WTC11 (cell line): Measurements from ENCODE around the gene TP53BP1. TPM values are rescaled to one million over a fixed set of nuclear protein-coding genes. Genes with fewer than 3 reads are reported as not detected.

Experiments used
- ATAC-seq: fragments of 200-7000 bp; cut with Tn5 transposase; 2 replicates; pipeline ENCODE4 v1.10.0; 2021; ENCODE audit warnings: mild to moderate bottlenecking, moderate library complexity
- CTCF ChIA-PET: fragments of 300-600 bp; sonication (Branson Sonifier 250); formaldehyde crosslinking; loops from one replicate; lab custom pipeline; 2021; ENCODE audit warnings: antibody characterized with exemption; lab: Charles Lee
- POLR2A ChIA-PET: fragments of 350-600 bp; sonication (Branson Sonifier 250); formaldehyde crosslinking; loops from one replicate; lab custom pipeline; 2021; ENCODE audit warnings: antibody characterized with exemption; lab: Charles Lee
- DNase-seq: peaks from one replicate; pipeline ENCODE4 v3.0.0; 2021; ENCODE audit warnings: low spot score
- H3K27ac Mint-ChIP-seq: 2 replicates; pipeline ENCODE4 v1.8.0; 2021; ENCODE audit warnings: mixed read lengths
- H3K27me3 Mint-ChIP-seq: 2 replicates; pipeline ENCODE4 v1.8.0; 2021; ENCODE audit warnings: low read depth, mild to moderate bottlenecking, moderate library complexity, mixed read lengths
- H3K36me3 Mint-ChIP-seq: 2 replicates; pipeline ENCODE4 v1.8.0; 2021; ENCODE audit warnings: mixed read lengths
- H3K4me1 Mint-ChIP-seq: 2 replicates; pipeline ENCODE4 v1.8.0; 2022; ENCODE audit warnings: mixed read lengths
- H3K4me3 Mint-ChIP-seq: 2 replicates; pipeline ENCODE4 v1.8.0; 2021; ENCODE audit warnings: mild to moderate bottlenecking, moderate library complexity, mixed read lengths
- H3K9me3 Mint-ChIP-seq: 2 replicates; pipeline ENCODE4 v1.8.0; 2021; ENCODE audit warnings: mixed read lengths
- CREM ChIP-seq: sonication (generic); formaldehyde crosslinking; IDR thresholded peaks from 2 replicates; pipeline ENCODE4 v1.8.1; 2022; ENCODE audit warnings: mild to moderate bottlenecking, missing genetic modification reagents, moderate library complexity
- GABPB1 ChIP-seq: sonication (generic); formaldehyde crosslinking; IDR thresholded peaks from 2 replicates; pipeline ENCODE4 v1.8.1; 2023; ENCODE audit warnings: mild to moderate bottlenecking, missing genetic modification reagents
- IRF2 ChIP-seq: sonication (generic); formaldehyde crosslinking; IDR thresholded peaks from 2 replicates; pipeline ENCODE4 v1.8.0; 2022; ENCODE audit warnings: low read depth, missing genetic modification reagents, borderline replicate concordance
- NR2C2 ChIP-seq: sonication (generic); formaldehyde crosslinking; IDR thresholded peaks from 2 replicates; pipeline ENCODE4 v1.8.0; 2022; ENCODE audit warnings: mild to moderate bottlenecking, missing genetic modification reagents
- OVOL2 ChIP-seq: fragments of 250-450 bp; sonication (Bioruptor Pico); IDR thresholded peaks from 2 replicates; pipeline ENCODE4 v1.9.0; 2021; ENCODE audit warnings: mild to moderate bottlenecking, borderline replicate concordance
- RORB ChIP-seq: fragments of 250-450 bp; sonication (Bioruptor Pico); IDR thresholded peaks from 2 replicates; pipeline ENCODE4 v1.9.0; 2021; ENCODE audit warnings: mild to moderate bottlenecking
- SMAD3 ChIP-seq: sonication (generic); formaldehyde crosslinking; IDR thresholded peaks from 2 replicates; pipeline ENCODE4 v1.8.0; 2022; ENCODE audit warnings: missing genetic modification reagents, mild to moderate bottlenecking, borderline replicate concordance
- TCF7 ChIP-seq: sonication (generic); formaldehyde crosslinking; IDR thresholded peaks from 2 replicates; pipeline ENCODE4 v1.8.0; 2022; ENCODE audit warnings: mild to moderate bottlenecking, low read depth, missing genetic modification reagents, moderate library complexity
- ZNF263 ChIP-seq: sonication (generic); formaldehyde crosslinking; IDR thresholded peaks from 2 replicates; pipeline ENCODE4 v1.8.1; 2022; ENCODE audit warnings: low read depth, mild to moderate bottlenecking, moderate library complexity, missing genetic modification reagents
- ZNF396 ChIP-seq: fragments of 250-450 bp; sonication (Bioruptor Pico); IDR thresholded peaks from 2 replicates; pipeline ENCODE4 v1.8.0; 2021; ENCODE audit warnings: mild to moderate bottlenecking, moderate library complexity, borderline replicate concordance
- total RNA-seq: library from RNA; stranded (reverse); gene quantifications from 3 replicates; pipeline ENCODE4 v1.2.3, GENCODE V29; 2021
- TF ChIP-seq, protein P1 (sequence below): sonication (generic); formaldehyde crosslinking; conservative IDR thresholded peaks from 2 replicates; pipeline ENCODE4 v1.8.1; 2023; ENCODE audit warnings: mild to moderate bottlenecking, low read depth, missing genetic modification reagents, moderate library complexity
- TF ChIP-seq, protein P2 (sequence below): sonication (generic); formaldehyde crosslinking; IDR thresholded peaks from 2 replicates; pipeline ENCODE4 v1.8.1; 2023; ENCODE audit warnings: mild to moderate bottlenecking, missing genetic modification reagents, moderate library complexity
- TF ChIP-seq, protein P3 (sequence below): sonication (generic); formaldehyde crosslinking; IDR thresholded peaks from 2 replicates; pipeline ENCODE4 v1.8.1; 2023; ENCODE audit warnings: mild to moderate bottlenecking, missing genetic modification reagents, borderline replicate concordance
- TF ChIP-seq, protein P4 (sequence below): sonication (generic); formaldehyde crosslinking; IDR thresholded peaks from 2 replicates; pipeline ENCODE4 v1.8.0; 2022; ENCODE audit warnings: missing genetic modification reagents
- TF ChIP-seq, protein P5 (sequence below): fragments of 250-450 bp; sonication (Bioruptor Pico); IDR thresholded peaks from 2 replicates; pipeline ENCODE4 v1.8.0; 2021; ENCODE audit warnings: mild to moderate bottlenecking
- TF ChIP-seq, protein P6 (sequence below): sonication (generic); formaldehyde crosslinking; IDR thresholded peaks from 2 replicates; pipeline ENCODE4 v1.8.1; 2022; ENCODE audit warnings: mild to moderate bottlenecking, missing genetic modification reagents, moderate library complexity, borderline replicate concordance
- TF ChIP-seq, protein P7 (sequence below): sonication (generic); formaldehyde crosslinking; IDR thresholded peaks from 2 replicates; pipeline ENCODE4 v1.8.0; 2022; ENCODE audit warnings: mild to moderate bottlenecking, missing genetic modification reagents
- TF ChIP-seq, protein P8 (sequence below): sonication (generic); formaldehyde crosslinking; IDR thresholded peaks from 2 replicates; pipeline ENCODE4 v1.8.0; 2023; ENCODE audit warnings: missing genetic modification reagents, mild to moderate bottlenecking, borderline replicate concordance

The TP53BP1 gene
- total RNA-seq, 1 experiment from 2014 or later, result 67.1 TPM

DNA sequence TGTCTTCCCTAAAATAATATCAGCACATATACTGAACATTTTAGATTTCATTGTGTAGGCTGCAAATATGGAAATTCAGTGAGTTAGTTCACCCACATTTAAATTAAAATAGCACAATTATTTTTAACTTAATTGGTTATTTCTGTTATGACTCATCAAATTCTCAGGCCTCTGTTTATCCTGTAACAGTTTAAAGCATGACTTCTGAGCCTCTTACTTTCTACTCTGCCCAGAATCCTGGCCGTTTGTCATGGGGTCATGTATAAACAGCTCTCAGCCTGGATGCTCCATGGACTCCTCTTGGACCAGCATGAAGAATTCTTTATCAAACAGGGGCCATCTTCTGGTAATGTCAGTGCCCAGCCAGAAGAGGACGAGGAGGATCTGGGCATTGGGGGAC is 109.9 kb downstream of the TP53BP1 start:
- CTCF ChIA-PET, result no interaction called here
- Mint-ChIP-seq H3K4me3 (no peak overlapping the region), H3K36me3 (peaks cover 58% of the 10 kb centered on the region)
- TF ChIP-seq, protein P1, sequence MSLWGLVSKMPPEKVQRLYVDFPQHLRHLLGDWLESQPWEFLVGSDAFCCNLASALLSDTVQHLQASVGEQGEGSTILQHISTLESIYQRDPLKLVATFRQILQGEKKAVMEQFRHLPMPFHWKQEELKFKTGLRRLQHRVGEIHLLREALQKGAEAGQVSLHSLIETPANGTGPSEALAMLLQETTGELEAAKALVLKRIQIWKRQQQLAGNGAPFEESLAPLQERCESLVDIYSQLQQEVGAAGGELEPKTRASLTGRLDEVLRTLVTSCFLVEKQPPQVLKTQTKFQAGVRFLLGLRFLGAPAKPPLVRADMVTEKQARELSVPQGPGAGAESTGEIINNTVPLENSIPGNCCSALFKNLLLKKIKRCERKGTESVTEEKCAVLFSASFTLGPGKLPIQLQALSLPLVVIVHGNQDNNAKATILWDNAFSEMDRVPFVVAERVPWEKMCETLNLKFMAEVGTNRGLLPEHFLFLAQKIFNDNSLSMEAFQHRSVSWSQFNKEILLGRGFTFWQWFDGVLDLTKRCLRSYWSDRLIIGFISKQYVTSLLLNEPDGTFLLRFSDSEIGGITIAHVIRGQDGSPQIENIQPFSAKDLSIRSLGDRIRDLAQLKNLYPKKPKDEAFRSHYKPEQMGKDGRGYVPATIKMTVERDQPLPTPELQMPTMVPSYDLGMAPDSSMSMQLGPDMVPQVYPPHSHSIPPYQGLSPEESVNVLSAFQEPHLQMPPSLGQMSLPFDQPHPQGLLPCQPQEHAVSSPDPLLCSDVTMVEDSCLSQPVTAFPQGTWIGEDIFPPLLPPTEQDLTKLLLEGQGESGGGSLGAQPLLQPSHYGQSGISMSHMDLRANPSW (CRISPR knock-in tag), result no peak
- TF ChIP-seq, protein P2, sequence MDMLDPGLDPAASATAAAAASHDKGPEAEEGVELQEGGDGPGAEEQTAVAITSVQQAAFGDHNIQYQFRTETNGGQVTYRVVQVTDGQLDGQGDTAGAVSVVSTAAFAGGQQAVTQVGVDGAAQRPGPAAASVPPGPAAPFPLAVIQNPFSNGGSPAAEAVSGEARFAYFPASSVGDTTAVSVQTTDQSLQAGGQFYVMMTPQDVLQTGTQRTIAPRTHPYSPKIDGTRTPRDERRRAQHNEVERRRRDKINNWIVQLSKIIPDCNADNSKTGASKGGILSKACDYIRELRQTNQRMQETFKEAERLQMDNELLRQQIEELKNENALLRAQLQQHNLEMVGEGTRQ (CRISPR knock-in tag), result no peak
- no peak for TF ChIP-seq ZNF263 (CRISPR knock-in tag)
- TF ChIP-seq, protein P3, sequence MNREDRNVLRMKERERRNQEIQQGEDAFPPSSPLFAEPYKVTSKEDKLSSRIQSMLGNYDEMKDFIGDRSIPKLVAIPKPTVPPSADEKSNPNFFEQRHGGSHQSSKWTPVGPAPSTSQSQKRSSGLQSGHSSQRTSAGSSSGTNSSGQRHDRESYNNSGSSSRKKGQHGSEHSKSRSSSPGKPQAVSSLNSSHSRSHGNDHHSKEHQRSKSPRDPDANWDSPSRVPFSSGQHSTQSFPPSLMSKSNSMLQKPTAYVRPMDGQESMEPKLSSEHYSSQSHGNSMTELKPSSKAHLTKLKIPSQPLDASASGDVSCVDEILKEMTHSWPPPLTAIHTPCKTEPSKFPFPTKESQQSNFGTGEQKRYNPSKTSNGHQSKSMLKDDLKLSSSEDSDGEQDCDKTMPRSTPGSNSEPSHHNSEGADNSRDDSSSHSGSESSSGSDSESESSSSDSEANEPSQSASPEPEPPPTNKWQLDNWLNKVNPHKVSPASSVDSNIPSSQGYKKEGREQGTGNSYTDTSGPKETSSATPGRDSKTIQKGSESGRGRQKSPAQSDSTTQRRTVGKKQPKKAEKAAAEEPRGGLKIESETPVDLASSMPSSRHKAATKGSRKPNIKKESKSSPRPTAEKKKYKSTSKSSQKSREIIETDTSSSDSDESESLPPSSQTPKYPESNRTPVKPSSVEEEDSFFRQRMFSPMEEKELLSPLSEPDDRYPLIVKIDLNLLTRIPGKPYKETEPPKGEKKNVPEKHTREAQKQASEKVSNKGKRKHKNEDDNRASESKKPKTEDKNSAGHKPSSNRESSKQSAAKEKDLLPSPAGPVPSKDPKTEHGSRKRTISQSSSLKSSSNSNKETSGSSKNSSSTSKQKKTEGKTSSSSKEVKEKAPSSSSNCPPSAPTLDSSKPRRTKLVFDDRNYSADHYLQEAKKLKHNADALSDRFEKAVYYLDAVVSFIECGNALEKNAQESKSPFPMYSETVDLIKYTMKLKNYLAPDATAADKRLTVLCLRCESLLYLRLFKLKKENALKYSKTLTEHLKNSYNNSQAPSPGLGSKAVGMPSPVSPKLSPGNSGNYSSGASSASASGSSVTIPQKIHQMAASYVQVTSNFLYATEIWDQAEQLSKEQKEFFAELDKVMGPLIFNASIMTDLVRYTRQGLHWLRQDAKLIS, result no peak
- TF ChIP-seq CREM (CRISPR knock-in tag), result no peak
- TF ChIP-seq OVOL2, result no peak
- TF ChIP-seq, protein P4, sequence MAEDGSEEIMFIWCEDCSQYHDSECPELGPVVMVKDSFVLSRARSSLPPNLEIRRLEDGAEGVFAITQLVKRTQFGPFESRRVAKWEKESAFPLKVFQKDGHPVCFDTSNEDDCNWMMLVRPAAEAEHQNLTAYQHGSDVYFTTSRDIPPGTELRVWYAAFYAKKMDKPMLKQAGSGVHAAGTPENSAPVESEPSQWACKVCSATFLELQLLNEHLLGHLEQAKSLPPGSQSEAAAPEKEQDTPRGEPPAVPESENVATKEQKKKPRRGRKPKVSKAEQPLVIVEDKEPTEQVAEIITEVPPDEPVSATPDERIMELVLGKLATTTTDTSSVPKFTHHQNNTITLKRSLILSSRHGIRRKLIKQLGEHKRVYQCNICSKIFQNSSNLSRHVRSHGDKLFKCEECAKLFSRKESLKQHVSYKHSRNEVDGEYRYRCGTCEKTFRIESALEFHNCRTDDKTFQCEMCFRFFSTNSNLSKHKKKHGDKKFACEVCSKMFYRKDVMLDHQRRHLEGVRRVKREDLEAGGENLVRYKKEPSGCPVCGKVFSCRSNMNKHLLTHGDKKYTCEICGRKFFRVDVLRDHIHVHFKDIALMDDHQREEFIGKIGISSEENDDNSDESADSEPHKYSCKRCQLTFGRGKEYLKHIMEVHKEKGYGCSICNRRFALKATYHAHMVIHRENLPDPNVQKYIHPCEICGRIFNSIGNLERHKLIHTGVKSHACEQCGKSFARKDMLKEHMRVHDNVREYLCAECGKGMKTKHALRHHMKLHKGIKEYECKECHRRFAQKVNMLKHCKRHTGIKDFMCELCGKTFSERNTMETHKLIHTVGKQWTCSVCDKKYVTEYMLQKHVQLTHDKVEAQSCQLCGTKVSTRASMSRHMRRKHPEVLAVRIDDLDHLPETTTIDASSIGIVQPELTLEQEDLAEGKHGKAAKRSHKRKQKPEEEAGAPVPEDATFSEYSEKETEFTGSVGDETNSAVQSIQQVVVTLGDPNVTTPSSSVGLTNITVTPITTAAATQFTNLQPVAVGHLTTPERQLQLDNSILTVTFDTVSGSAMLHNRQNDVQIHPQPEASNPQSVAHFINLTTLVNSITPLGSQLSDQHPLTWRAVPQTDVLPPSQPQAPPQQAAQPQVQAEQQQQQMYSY (CRISPR knock-in tag), result no peak
- TF ChIP-seq IRF2 (CRISPR knock-in tag), result no peak
- TF ChIP-seq GABPB1 (CRISPR knock-in tag), result no peak
- no peak for TF ChIP-seq TCF7
- TF ChIP-seq, protein P5, sequence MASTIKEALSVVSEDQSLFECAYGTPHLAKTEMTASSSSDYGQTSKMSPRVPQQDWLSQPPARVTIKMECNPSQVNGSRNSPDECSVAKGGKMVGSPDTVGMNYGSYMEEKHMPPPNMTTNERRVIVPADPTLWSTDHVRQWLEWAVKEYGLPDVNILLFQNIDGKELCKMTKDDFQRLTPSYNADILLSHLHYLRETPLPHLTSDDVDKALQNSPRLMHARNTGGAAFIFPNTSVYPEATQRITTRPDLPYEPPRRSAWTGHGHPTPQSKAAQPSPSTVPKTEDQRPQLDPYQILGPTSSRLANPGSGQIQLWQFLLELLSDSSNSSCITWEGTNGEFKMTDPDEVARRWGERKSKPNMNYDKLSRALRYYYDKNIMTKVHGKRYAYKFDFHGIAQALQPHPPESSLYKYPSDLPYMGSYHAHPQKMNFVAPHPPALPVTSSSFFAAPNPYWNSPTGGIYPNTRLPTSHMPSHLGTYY (CRISPR knock-in tag), result no peak
- TF ChIP-seq, protein P6, sequence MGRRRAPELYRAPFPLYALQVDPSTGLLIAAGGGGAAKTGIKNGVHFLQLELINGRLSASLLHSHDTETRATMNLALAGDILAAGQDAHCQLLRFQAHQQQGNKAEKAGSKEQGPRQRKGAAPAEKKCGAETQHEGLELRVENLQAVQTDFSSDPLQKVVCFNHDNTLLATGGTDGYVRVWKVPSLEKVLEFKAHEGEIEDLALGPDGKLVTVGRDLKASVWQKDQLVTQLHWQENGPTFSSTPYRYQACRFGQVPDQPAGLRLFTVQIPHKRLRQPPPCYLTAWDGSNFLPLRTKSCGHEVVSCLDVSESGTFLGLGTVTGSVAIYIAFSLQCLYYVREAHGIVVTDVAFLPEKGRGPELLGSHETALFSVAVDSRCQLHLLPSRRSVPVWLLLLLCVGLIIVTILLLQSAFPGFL (CRISPR knock-in tag), result no peak
- TF ChIP-seq RORB (CRISPR knock-in tag), result no peak
- TF ChIP-seq SMAD3, result no peak
- TF ChIP-seq, protein P7, sequence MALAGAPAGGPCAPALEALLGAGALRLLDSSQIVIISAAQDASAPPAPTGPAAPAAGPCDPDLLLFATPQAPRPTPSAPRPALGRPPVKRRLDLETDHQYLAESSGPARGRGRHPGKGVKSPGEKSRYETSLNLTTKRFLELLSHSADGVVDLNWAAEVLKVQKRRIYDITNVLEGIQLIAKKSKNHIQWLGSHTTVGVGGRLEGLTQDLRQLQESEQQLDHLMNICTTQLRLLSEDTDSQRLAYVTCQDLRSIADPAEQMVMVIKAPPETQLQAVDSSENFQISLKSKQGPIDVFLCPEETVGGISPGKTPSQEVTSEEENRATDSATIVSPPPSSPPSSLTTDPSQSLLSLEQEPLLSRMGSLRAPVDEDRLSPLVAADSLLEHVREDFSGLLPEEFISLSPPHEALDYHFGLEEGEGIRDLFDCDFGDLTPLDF, result no peak
- TF ChIP-seq, protein P8, sequence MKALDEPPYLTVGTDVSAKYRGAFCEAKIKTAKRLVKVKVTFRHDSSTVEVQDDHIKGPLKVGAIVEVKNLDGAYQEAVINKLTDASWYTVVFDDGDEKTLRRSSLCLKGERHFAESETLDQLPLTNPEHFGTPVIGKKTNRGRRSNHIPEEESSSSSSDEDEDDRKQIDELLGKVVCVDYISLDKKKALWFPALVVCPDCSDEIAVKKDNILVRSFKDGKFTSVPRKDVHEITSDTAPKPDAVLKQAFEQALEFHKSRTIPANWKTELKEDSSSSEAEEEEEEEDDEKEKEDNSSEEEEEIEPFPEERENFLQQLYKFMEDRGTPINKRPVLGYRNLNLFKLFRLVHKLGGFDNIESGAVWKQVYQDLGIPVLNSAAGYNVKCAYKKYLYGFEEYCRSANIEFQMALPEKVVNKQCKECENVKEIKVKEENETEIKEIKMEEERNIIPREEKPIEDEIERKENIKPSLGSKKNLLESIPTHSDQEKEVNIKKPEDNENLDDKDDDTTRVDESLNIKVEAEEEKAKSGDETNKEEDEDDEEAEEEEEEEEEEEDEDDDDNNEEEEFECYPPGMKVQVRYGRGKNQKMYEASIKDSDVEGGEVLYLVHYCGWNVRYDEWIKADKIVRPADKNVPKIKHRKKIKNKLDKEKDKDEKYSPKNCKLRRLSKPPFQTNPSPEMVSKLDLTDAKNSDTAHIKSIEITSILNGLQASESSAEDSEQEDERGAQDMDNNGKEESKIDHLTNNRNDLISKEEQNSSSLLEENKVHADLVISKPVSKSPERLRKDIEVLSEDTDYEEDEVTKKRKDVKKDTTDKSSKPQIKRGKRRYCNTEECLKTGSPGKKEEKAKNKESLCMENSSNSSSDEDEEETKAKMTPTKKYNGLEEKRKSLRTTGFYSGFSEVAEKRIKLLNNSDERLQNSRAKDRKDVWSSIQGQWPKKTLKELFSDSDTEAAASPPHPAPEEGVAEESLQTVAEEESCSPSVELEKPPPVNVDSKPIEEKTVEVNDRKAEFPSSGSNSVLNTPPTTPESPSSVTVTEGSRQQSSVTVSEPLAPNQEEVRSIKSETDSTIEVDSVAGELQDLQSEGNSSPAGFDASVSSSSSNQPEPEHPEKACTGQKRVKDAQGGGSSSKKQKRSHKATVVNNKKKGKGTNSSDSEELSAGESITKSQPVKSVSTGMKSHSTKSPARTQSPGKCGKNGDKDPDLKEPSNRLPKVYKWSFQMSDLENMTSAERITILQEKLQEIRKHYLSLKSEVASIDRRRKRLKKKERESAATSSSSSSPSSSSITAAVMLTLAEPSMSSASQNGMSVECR (CRISPR knock-in tag), result no peak
- TF ChIP-seq NR2C2, result no peak
- TF ChIP-seq ZNF396 (CRISPR knock-in tag), result no peak

More for the DNA sequence above, 109.9 kb downstream of the TP53BP1 start:
- Mint-ChIP-seq H3K27ac (no peak overlapping the region), H3K4me1 (no peaks in the 10 kb centered on the region), H3K9me3 (no peaks in the 10 kb centered on the region), H3K27me3 (no peaks in the 10 kb centered on the region)
- ATAC-seq, result no peak
- POLR2A ChIA-PET, result no interaction called here
- DNase-seq, result no peak
